GM13977 (cell line): ENCODE data around the gene AIMP1.
A peak's percentile ranks its signal among the peaks of the same experiment; 100 is the strongest.

Source experiments
- DNase-seq: peaks from one replicate; pipeline ENCODE4 v3.0.0; 2012; ENCODE audit warnings: low spot score
- in situ Hi-C: fragments of 300-500 bp; cut with MboI; formaldehyde crosslinking; loops from one replicate; pipeline ENCODE4 v1.12.0; 2022; ENCODE audit warnings: low sequenced_read_pairs, low pct_unique_long_range_greater_than_20kb, mixed read lengths, inconsistent platforms; ENCODE audit not compliant: unreplicated experiment
- TF ChIP-seq, protein P1 (sequence below): IDR thresholded peaks from 2 replicates; pipeline ENCODE4 v1.5.1; 2012; ENCODE audit warnings: mild to moderate bottlenecking, control low read depth; ENCODE audit not compliant: insufficient read depth; ENCODE audit errors: extremely low read depth, missing control alignments

Gene AIMP1

GRCh38 chr4:106329041-106329618, 12.8 kb downstream of the AIMP1 start:
- DNase-seq, result no peak
- in situ Hi-C loops, result no loop called here
- TF ChIP-seq, protein P1, sequence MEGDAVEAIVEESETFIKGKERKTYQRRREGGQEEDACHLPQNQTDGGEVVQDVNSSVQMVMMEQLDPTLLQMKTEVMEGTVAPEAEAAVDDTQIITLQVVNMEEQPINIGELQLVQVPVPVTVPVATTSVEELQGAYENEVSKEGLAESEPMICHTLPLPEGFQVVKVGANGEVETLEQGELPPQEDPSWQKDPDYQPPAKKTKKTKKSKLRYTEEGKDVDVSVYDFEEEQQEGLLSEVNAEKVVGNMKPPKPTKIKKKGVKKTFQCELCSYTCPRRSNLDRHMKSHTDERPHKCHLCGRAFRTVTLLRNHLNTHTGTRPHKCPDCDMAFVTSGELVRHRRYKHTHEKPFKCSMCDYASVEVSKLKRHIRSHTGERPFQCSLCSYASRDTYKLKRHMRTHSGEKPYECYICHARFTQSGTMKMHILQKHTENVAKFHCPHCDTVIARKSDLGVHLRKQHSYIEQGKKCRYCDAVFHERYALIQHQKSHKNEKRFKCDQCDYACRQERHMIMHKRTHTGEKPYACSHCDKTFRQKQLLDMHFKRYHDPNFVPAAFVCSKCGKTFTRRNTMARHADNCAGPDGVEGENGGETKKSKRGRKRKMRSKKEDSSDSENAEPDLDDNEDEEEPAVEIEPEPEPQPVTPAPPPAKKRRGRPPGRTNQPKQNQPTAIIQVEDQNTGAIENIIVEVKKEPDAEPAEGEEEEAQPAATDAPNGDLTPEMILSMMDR, result peak; percentile 47

- in situ Hi-C loops, result no loop called here
- no peak for DNase-seq
- TF ChIP-seq, protein P1, result no peak
Observed at GRCh38 chr4:106333186-106333585, 16.8 kb downstream of the AIMP1 start.

GRCh38 chr4:106334741-106335470, 18.6 kb downstream of the AIMP1 start:
- TF ChIP-seq, protein P1, result no peak
- DNase-seq, result no peak
- in situ Hi-C loops, result no loop called here

DNA sequence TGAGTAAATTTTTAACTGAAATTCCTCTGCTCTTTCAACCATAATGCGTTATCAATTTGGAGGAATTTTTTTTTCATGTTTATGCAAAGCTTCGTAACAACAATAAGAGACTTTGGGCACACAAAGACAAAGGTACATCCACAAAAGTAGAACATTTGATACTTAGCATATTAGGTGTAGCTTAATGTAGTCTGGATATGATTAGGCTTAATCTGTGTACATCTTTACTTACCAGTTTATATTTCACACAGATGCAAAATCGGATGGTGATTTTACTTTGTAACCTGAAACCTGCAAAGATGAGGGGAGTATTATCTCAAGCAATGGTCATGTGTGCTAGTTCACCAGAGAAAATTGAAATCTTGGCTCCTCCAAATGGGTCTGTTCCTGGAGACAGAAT, 20.3 kb downstream of the AIMP1 start:
- in situ Hi-C loops, result no loop called here
- TF ChIP-seq, protein P1, result no peak

DNA sequence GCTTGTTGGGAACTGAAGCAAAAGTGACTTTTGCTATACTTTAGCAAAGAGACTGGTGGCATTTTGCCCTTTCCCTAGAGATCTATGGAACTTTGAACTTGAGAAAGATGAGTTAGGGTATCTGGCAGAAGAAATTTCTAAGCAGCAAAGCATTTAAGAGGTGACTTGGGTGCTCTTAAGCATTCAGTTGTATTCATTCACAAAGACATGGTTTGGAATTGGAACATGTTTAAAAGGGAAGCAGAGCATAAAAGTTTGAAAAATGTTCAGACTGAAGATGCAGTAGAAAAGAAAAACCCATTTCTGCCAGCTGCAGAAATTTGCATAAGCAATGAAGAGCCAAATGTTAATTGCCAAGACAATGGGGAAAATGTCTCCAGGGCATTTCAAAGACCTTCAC, 21.6 kb downstream of the AIMP1 start:
- in situ Hi-C loops, result no loop called here
- TF ChIP-seq, protein P1, result no peak
- DNase-seq, result no peak

More for the DNA sequence above, 20.3 kb downstream of the AIMP1 start:
- no peak for DNase-seq

DNA sequence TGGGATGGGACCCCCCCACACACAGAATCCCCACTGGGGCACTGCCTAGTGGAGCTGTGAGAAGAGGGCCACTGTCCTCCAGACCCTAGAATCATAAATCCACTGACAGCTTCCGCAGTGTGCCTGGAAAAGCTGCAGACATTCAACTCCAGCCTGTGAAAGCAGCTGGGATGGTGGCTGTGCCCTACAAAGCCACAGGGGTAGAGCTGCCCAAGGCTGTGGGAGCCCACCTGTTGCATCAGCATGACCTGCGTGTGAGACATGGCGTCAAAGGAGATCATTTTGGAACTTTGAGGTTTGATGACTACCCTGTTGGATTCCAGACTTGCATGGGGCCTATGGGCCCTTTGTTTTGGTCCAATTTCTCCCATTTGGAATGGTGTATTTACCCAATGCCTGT, 22.3 kb downstream of the AIMP1 start:
- in situ Hi-C loops, result no loop called here
- TF ChIP-seq, protein P1, result no peak
- no peak for DNase-seq
